Aorta (tissue), 5 donors: ENCODE results near the gene LTBR. TPM values are rescaled to one million over a fixed set of nuclear protein-coding genes. Genes with fewer than 3 reads are reported as not detected.

ENCODE experiments used
- ATAC-seq: fragments of 200-7000 bp; cut with Tn5 transposase; one replicate; pipeline ENCODE4 v1.9.1; 2022; ENCODE audit warnings: moderate library complexity; ENCODE audit not compliant: low FRiP score
- DNase-seq, 2 donors: peaks; one replicate each; pipeline ENCODE4 v3.0.0-alpha.2; 2020
- H3K27ac ChIP-seq, 2 donors: one replicate each; pipeline ENCODE4 v1.5.1; 2013; ENCODE audit warnings: low read length in 2 of 2, mild to moderate bottlenecking in 2 of 2, moderate library complexity in 2 of 2, control low read depth in 1 of 2, inconsistent platforms in 1 of 2, low read depth in 1 of 2
- H3K27me3 ChIP-seq, 2 donors: one replicate each; pipeline ENCODE4 v1.6.1; 2013; ENCODE audit warnings: control low read depth in 1 of 2, low read length in 1 of 2, mild to moderate bottlenecking in 1 of 2, moderate library complexity in 1 of 2; ENCODE audit not compliant: insufficient read depth in 2 of 2, control insufficient read depth in 1 of 2
- H3K36me3 ChIP-seq, 2 donors: one replicate each; pipeline ENCODE4 v1.6.1; 2013; ENCODE audit warnings: control low read depth in 1 of 2, low read length in 1 of 2, mild to moderate bottlenecking in 1 of 2; ENCODE audit not compliant: insufficient read depth in 2 of 2, control insufficient read depth in 1 of 2
- H3K4me1 ChIP-seq, 2 donors: one replicate each; pipeline ENCODE4 v1.6.1; 2013; ENCODE audit warnings: low read length in 2 of 2, control low read depth in 1 of 2, mild to moderate bottlenecking in 1 of 2, moderate library complexity in 1 of 2; ENCODE audit not compliant: insufficient read depth in 2 of 2, control insufficient read depth in 1 of 2
- H3K4me3 ChIP-seq, 2 donors: one replicate each; pipeline ENCODE4 v1.5.1; 2013; ENCODE audit warnings: low read length in 2 of 2, control low read depth in 1 of 2, mild to moderate bottlenecking in 1 of 2
- H3K9me3 ChIP-seq: one replicate; pipeline ENCODE4 v1.6.1; 2013; ENCODE audit warnings: mild to moderate bottlenecking, low read length; ENCODE audit not compliant: control insufficient read depth
- WGBS, 2 donors: extraction: QIAGEN DNeasy Blood & Tissue Kit; methylation state at CpG; one replicate each; pipeline ENCODE4 v1.1.7; 2013; 5-methylcytosine and 5-hydroxymethylcytosine counted together
- intact Hi-C, 2 donors: fragments of 100-400 bp; cut with DNase I; formaldehyde crosslinking; loops; one replicate each; pipeline versions ENCODE4 v1.14.2 to v1.15.0; 2022
- long read RNA-seq, 2 donors: library from polyadenylated mRNA; unstranded; transcript quantifications; one replicate each; pipeline ENCODE4 v2.0.0, GENCODE V29; 2020 to 2021
- polyA plus RNA-seq, 2 donors: library from polyadenylated mRNA; stranded (reverse); fragments of 200-250 nt; gene quantifications; one replicate each; pipeline ENCODE4 v1.2.3, GENCODE V29; 2013
- total RNA-seq, 2 donors: library from RNA; stranded (reverse); fragmentation: NEBNext Ultra II Directional; extraction: Animal tissue kit (Norgen Biotek cat#: 25700); gene quantifications; one replicate each; pipeline ENCODE4 v1.2.1, GENCODE V29; 2021
- donor health status: healthy with polysubstance abuse.
- donor health status: Bipolar disorder and iron deficiency.
- donor health status: DM: no; HTN: no; CAD: no.
- donor health status: DM: no; HTN: no; CAD: no.
- donor health status: DM: yes; HTN: yes; CAD: no.

The LTBR gene
- 100 to 1,000 TPM in 1 of 2 donors, 10 to 100 TPM in 1; 83.1 to 103 TPM for total RNA-seq
- 10 to 100 TPM; 20.5 to 87.8 TPM for polyA plus RNA-seq
- long read RNA-seq, donor 1, transcript LTBR-201 (10 exons, 2,260 nt), result major isoform, 260 of 446 reads
- long read RNA-seq, donor 1, partial matches to known transcripts, result 110 of 446 reads
- long read RNA-seq, donor 1, other reads (novel, unspliced or antisense), result 69 of 446 reads
- long read RNA-seq, donor 2, transcript LTBR-201 (10 exons, 2,260 nt), result major isoform, 47 of 87 reads
- long read RNA-seq, donor 2, partial matches to known transcripts, result 25 of 87 reads
- long read RNA-seq, donor 2, other reads (novel, unspliced or antisense), result 13 of 87 reads

GRCh38 chr12:6383572-6384498 is at the start of gene LTBR:
Gene LTBR, plus strand, starts transcription at chr12:6384162. Its CDS starts 197 bp downstream, at chr12:6384359.
- DNase-seq, result peak; percentile 98 to 99
- peak within 1 kb of the TSS; percentile 36 to 48 for H3K4me3 ChIP-seq
- intact Hi-C loops, result loop anchor here (2.0 to 5.0 kb wide), 2 partner anchors 42 to 47 kb away; partner anchors contain the start of gene TNFRSF1A (in 1 of the 2)
- no peaks in the 10 kb centered on the region for H3K4me1 ChIP-seq
- WGBS, 2 donors, result 1 to 2% methylated on average over 55 to 62 of the region's 62 CpGs
- H3K9me3 ChIP-seq, result no peaks in the 10 kb centered on the region
- H3K36me3 ChIP-seq, result no peaks in the 10 kb centered on the region
- no peaks in the 10 kb centered on the region for H3K27me3 ChIP-seq
- H3K27ac ChIP-seq, result peak within 1 kb of the TSS; percentile 65 to 88
- peak; percentile 98 for ATAC-seq

- H3K4me1 ChIP-seq, result no peaks in the 10 kb centered on the region
- intact Hi-C loops, result no loop called here
- ATAC-seq (no peak), DNase-seq (no peak)
- WGBS, 2 donors, result 63 to 67% methylated on average over 5 of the region's 5 CpGs
- no peaks in the 10 kb centered on the region for H3K27me3 ChIP-seq
- no peak overlapping the region for H3K27ac ChIP-seq
- no peak overlapping the region for H3K4me3 ChIP-seq
- no peaks in the 10 kb centered on the region for H3K9me3 ChIP-seq
- H3K36me3 ChIP-seq, result peaks cover 0 to 11% of the 10 kb centered on the region in 2 donors
These were observed 49.6 kb upstream of the LTBR start for GRCh38 chr12:6334359-6334758.

GRCh38 chr12:6334940-6335450 is 49.0 kb upstream of the LTBR start:
- Histone ChIP-seq H3K4me3 (no peak overlapping the region), H3K9me3 (no peaks in the 10 kb centered on the region), H3K27me3 (no peaks in the 10 kb centered on the region), H3K4me1 (no peaks in the 10 kb centered on the region), H3K36me3 (peaks cover 0 to 11% of the 10 kb centered on the region in 2 donors), H3K27ac (peak overlapping the region; percentile 24 to 40)
- intact Hi-C loops, result loop anchor here (5.0 kb wide), 3 partner anchors 197 to 217 kb away; partner anchors contain the start of gene GAPDH (in 1 of the 2)
- 42 to 46% methylated on average over 13 of the region's 13 CpGs for WGBS, 2 donors
- DNase-seq, result peak in 1 of 2 donors; percentile 48
- ATAC-seq, result no peak

DNA sequence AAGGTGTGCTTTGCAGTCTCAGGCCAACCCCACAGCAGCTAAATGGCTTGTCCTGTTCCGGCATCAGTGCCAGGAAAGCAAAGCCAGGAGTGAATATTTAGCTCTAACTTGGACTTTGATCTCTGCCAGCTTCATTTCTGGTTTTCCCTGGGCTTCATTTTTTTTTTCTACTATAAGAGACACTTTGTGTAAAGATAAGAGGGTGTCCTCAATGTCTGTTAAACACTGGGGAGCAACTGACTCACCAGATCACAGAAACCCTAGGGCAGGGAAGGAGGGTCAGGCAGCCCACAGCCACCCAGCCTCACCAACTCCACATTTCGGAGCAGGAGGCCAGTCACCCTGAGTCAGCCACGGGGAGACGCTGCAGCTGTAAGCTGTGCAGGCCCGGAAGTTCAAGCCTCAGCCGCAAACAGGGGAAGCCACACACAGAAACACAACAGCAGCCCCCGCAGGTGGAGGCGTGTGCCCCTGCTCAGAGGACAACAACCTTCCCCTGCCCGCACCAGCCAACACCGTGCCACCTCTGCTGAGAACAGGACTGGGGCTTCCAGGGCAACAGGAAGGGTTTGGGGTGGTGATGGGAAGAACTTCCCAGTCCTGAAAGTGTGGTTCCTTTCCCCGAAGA is 48.4 kb upstream of the LTBR start:
- ATAC-seq, result peak; percentile 50
- no peak overlapping the region for H3K4me3 ChIP-seq
- H3K27me3 ChIP-seq, result no peaks in the 10 kb centered on the region
- peak overlapping the region; percentile 40 to 95 for H3K27ac ChIP-seq
- DNase-seq, result peak; percentile 92
- H3K36me3 ChIP-seq, result peaks cover 0 to 11% of the 10 kb centered on the region in 2 donors
- no peaks in the 10 kb centered on the region for H3K4me1 ChIP-seq
- WGBS, 2 donors, result 0 to 3% methylated on average over 11 of the region's 11 CpGs
- intact Hi-C loops, result loop anchor here (1.0 to 5.0 kb wide), 5 partner anchors 49 to 217 kb away; partner anchors contain the start of genes GAPDH (in 1 of the 2), LTBR (in 1 of the 2) and VAMP1 (in 1 of the 2)
- no peaks in the 10 kb centered on the region for H3K9me3 ChIP-seq

DNA sequence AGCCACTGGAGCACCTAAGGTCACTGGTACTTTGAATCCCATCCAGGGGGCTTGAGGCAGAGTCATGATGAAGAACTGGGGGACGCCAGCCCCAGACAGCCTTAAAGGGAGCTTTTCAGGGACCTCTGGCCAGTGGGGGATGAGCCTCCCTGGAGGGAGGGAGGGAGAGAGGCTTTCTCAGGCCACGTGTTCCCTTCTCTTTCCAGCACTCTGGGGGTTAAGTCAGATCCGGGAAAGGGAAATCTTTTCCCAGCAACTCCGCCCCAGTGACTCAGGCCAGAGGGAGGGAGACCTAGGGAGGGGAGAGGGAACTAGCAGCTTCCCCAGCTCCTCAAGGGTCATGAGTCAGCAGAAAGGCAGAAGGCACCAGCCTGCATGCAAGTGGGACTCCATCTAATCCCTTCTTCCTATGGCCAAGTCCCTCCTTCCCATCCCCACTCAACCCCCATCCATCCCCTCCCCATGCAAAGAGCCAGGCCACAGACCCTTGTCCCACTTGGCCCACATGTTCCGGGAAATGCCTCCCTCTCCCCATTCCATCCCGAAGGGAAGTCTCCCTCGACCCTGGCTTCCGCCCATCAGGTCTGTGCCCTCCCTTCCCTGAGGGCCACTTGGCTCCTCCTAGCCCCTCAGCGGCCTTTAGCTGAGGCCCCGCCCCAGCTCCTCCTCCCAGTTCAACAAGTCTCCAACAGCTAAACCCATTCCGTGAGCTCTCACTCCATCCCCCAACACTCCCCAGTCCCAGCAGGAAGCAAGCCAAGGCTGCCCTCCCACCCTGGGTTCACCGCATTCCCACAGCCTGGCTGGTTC is 47.7 kb upstream of the LTBR start:
- peaks cover 0 to 11% of the 10 kb centered on the region in 2 donors for H3K36me3 ChIP-seq
- 0 to 1% methylated on average over 12 of the region's 12 CpGs for WGBS, 2 donors
- peak overlapping the region; percentile 71 to 95 for H3K27ac ChIP-seq
- H3K4me1 ChIP-seq, result no peaks in the 10 kb centered on the region
- intact Hi-C loops, result loop anchor here (1.0 to 5.0 kb wide), 5 partner anchors 49 to 216 kb away; partner anchors contain the start of genes GAPDH (in 1 of the 2), LTBR (in 1 of the 2) and VAMP1 (in 1 of the 2)
- DNase-seq (peak; percentile 97), ATAC-seq (peak; percentile 92)
- H3K9me3 ChIP-seq, result no peaks in the 10 kb centered on the region
- H3K27me3 ChIP-seq, result no peaks in the 10 kb centered on the region
- H3K4me3 ChIP-seq, result no peak overlapping the region

GRCh38 chr12:6336889-6337853 is 46.8 kb upstream of the LTBR start:
- DNase-seq, result peak in 1 of 2 donors; percentile 59
- intact Hi-C loops, result loop anchor here (1.0 to 5.0 kb wide), 5 partner anchors 48 to 215 kb away; partner anchors contain the start of genes GAPDH (in 1 of the 2), LTBR (in 1 of the 2) and VAMP1 (in 1 of the 2)
- peak overlapping the region; percentile 71 to 91 for H3K27ac ChIP-seq
- H3K9me3 ChIP-seq, result no peaks in the 10 kb centered on the region
- WGBS, 2 donors, result 46 to 55% methylated on average over 14 to 15 of the region's 15 CpGs
- H3K4me3 ChIP-seq, result peak overlapping the region in 1 of 2 donors; percentile 9
- H3K4me1 ChIP-seq, result no peaks in the 10 kb centered on the region
- no peak for ATAC-seq
- H3K27me3 ChIP-seq, result no peaks in the 10 kb centered on the region
- H3K36me3 ChIP-seq, result peaks cover 0 to 11% of the 10 kb centered on the region in 2 donors
